Hepatocyte (in vitro differentiated cells): ENCODE results near the gene ATG4B.

Source experiments
- CTCF ChIP-seq: fragments of 200-600 bp; sonication (generic); IDR thresholded peaks from 2 replicates; pipeline ENCODE4 v1.5.1; 2016; ENCODE audit warnings: antibody characterized with exemption, mild to moderate bottlenecking; ENCODE audit not compliant: poor library complexity
- EZH2 ChIP-seq: fragments of 200-600 bp; sonication (generic); IDR thresholded peaks from 2 replicates; pipeline ENCODE4 v1.6.1; 2016; ENCODE audit warnings: antibody characterized with exemption, mild to moderate bottlenecking, borderline replicate concordance
- EZH2phosphoT487 ChIP-seq: fragments of 200-600 bp; sonication (generic); IDR thresholded peaks from one replicate; pipeline ENCODE4 v1.6.1; 2018; ENCODE audit warnings: antibody characterized with exemption, mild to moderate bottlenecking, low read depth, moderate library complexity; ENCODE audit not compliant: unreplicated experiment, severe bottlenecking

GRCh38 chr2:241637795-241638660 lies 535 bp downstream of the ATG4B start:
- no peak for TF ChIP-seq EZH2phosphoT487
- TF ChIP-seq CTCF, result no peak
- no peak for TF ChIP-seq EZH2
